Loucy (cell line): ENCODE results near the gene GPC3.

ENCODE experiments used
- EZH2phosphoT487 ChIP-seq: fragments of 200-600 bp; IDR thresholded peaks from 2 replicates; pipeline ENCODE4 v1.6.1; 2018; ENCODE audit warnings: antibody characterized with exemption, mild to moderate bottlenecking, moderate library complexity, borderline replicate concordance
- TF ChIP-seq, protein P1 (sequence below): fragments of 200-600 bp; sonication (generic); conservative IDR thresholded peaks from 2 replicates; pipeline ENCODE4 v1.5.1; 2014; ENCODE audit warnings: mild to moderate bottlenecking, antibody characterized with exemption, low read length

DNA sequence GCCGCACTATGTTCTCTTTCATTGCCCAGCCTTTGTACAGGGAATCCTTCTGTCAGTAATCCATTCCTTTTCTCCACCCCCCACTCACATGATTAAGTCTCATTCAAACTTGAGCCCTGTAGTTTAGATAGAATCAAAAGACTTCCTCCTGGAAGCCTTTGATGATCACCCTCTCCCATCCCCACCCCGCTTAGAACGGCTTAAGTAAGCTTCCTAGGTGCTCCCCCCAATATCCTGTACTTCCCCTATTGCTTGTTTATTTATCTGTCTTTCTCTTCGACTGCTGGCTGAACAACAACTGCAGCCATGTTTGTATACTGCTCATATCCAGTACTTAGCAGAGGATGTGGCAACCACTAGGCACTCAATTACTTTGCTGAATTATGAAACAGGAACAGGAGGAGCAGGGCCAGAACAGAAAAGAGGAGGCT lies 38.5 kb upstream of the GPC3 start:
- TF ChIP-seq, protein P1, sequence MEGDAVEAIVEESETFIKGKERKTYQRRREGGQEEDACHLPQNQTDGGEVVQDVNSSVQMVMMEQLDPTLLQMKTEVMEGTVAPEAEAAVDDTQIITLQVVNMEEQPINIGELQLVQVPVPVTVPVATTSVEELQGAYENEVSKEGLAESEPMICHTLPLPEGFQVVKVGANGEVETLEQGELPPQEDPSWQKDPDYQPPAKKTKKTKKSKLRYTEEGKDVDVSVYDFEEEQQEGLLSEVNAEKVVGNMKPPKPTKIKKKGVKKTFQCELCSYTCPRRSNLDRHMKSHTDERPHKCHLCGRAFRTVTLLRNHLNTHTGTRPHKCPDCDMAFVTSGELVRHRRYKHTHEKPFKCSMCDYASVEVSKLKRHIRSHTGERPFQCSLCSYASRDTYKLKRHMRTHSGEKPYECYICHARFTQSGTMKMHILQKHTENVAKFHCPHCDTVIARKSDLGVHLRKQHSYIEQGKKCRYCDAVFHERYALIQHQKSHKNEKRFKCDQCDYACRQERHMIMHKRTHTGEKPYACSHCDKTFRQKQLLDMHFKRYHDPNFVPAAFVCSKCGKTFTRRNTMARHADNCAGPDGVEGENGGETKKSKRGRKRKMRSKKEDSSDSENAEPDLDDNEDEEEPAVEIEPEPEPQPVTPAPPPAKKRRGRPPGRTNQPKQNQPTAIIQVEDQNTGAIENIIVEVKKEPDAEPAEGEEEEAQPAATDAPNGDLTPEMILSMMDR = no peak
- no peak for TF ChIP-seq EZH2phosphoT487
